T-helper 22 cell (primary cell): Measurements from ENCODE around the gene INPP5A.
"Not testable (repeated sequence)": the region's sequence is repeated elsewhere in the genome, so short reads cannot be mapped to it uniquely, and the experiment has no call there.

Source experiments
- DNase-seq: peaks from one replicate; pipeline ENCODE4 v3.0.0-alpha.2; 2020; ENCODE audit warnings: low read depth

Gene INPP5A

DNA sequence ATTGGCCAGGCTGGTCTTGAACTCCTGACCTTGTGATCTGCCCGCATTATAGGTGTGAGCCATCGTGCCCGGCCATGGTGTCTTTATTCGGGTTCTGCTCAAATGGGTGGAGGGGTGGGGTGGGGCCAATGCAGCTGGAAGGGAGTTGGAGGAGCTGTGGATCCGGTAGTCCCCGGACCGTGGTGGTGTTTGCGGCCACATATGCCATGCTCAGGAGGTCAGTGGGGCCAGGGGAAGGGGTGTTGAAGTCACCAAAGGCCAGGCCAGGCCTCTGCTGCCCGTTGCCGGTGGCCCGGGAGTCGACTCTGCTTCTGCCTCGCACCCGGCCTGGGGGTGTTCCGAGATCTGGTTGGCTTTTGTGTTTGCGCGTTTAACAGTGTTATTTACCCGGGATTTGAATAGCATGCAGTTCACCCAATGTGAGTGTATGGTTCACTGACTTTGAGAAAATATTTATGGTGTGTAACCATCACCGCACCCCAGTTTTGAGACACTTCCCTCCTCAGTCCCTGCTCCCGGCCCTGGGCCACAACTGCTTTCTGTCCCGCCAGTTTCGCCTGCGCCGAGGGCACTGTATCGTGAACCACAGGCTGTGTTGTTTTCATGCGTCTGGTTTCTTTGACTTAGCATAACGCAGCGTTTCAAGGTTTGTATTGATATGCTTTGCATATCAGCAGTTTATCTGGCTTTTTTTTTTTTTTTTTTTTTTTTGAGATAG lies 10.7 kb downstream of the INPP5A start:
- no peak for DNase-seq

DNA sequence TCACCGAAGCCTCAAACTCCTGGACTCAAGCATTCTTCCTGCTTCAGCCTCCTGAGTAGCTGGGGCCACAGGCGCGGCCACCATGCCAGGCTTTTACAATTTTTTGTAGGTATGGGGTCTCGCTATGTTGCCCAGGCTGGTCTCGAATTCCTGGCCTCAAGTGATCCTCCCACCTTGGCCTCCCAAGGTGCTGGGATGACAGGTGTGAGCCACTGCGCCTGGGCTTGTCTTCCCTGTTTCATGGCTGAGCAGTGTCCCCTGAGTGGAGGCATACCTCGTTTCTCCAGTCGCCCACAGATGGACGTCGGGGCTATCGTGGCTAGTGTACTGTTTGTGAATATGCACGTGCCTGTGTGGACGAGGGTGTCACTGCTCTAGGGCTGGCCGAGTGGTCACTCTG lies 11.3 kb downstream of the INPP5A start:
- no peak for DNase-seq

DNA sequence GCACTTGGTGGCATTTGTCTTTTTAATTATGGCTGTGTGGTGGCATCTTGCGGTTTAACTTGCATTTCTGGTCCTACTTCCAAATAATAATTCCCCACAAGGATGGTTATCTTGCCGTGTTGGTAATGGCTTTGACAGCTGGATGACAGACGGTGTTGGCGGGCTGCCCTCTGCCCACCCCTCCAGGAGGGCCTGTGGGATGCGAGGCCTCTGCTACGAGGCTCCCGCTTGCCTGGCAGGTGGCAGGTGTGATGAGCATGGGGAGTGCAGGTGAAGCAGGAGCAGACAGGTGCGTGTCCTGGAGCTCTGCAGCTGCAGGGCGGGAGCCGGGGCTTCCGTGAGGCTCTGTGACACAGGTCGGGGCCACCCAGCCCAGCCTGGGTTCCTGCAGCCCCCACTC lies 11.8 kb downstream of the INPP5A start:
- no peak for DNase-seq

DNA sequence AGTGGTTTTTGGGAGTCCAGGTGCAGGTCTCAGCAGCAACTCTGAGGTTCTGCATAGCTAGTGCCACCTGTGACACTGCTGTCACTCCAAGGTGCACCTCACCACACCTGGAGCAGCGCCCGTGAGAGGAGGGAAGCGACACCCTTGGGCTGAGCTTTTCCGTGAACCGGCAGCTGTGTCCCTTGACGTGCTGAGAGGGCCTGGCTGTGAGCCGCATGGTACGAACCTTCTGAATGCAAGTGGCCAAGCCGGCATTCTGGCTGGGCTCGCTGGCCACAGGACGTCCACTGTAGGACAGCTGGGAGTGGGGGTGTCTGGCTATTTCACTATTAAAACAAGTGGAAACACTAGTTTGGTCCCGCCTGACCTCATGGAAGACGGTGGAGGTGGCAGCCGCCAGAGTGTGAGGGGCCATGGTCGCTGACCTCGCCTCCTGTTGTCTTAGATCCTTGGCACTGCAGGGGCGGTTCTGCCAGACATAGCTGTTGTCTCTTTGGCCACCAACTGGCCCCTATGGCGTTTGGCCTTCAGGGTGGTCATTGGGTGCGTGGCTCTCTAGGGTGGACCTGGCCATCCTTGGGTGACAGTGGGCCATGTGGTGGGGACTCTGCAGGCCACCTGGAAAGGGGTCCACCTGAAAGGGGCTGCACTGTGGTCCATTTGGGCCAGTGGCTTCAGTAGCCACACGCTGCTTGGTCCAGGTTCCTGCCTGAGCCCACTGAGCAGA lies 12.9 kb downstream of the INPP5A start:
- no peak for DNase-seq

DNA sequence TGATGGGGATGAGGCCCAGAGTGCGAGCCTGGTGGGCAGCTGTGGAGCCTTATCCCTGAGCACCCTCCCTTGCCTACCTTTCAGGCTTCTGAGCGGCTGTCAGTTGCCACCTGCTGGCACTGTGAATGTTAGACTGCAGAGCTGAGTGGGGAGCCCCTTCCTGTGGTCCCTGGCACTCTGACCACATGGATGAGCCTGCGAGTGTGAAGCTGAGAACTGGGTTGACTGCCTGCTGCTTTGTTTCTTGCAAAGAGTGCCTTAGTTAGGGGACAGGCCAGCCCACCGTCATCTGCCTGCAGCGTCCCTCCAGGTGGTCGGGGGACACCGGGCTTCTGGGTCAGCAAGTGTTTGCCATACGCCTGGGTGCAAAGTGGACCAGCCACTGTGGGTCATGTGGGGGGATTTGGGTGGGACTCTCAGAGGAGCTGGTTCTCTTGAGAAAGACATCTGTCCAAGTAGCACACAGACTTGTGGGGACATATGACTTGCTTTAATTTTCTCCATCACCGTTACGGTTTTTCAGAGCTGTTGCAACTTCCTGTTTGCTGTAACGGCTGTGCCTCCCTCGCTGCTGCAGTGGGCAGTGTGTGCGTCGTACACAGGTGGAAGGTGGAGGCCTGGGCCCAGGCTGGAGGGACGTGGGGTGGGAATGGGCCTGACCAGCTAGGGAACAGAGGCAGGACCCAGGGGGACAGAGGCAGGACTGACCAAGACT lies 13.7 kb downstream of the INPP5A start:
- DNase-seq = no peak

DNA sequence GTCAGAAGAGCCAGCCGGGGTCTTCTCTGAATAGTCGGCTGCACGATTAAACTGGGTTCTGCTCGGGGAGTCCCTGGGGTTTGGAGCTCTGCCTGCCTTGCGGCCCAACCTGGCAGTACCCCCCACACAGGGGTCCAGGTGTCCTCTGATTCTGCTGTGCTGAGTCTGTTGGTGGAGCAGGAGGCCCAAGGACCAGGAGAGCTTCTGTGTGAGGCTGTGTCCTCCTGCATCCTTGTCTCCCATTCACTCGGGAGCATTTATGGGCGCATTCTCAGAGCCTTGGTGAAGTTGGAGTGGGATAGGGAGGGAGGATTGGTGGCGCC lies 14.2 kb downstream of the INPP5A start:
- DNase-seq = no peak

DNA sequence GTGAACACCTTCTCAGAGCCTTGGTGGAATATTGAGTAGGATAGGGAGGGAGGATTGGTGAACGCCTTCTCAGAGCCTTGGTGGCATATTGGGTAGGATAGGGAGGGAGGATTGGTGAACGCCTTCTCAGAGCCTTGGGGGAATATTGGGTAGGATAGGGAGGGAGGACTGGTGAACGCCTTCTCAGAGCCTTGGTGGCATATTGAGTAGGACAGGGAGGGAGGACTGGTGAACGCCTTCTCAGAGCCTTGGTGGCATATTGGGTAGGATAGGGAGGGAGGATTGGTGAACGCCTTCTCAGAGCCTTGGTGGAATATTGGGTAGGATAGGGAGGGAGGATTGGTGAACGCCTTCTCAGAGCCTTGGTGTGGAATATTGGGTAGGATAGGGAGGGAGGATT lies 15.0 kb downstream of the INPP5A start:
- DNase-seq = not testable (repeated sequence)

DNA sequence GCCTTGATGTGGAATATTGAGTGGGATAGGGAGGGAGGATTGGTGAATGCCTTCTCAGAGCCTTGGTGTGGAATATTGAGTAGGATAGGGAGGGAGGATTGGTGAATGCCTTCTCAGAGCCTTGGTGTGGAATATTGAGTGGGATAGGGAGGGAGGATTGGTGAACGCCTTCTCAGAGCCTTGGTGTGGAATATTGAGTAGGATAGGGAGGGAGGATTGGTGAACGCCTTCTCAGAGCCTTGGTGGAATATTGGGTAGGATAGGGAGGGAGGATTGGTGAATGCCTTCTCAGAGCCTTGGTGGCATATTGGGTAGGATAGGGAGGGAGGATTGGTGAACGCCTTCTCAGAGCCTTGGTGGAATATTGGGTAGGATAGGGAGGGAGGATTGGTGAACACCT lies 16.0 kb downstream of the INPP5A start:
- DNase-seq = not testable (repeated sequence)

DNA sequence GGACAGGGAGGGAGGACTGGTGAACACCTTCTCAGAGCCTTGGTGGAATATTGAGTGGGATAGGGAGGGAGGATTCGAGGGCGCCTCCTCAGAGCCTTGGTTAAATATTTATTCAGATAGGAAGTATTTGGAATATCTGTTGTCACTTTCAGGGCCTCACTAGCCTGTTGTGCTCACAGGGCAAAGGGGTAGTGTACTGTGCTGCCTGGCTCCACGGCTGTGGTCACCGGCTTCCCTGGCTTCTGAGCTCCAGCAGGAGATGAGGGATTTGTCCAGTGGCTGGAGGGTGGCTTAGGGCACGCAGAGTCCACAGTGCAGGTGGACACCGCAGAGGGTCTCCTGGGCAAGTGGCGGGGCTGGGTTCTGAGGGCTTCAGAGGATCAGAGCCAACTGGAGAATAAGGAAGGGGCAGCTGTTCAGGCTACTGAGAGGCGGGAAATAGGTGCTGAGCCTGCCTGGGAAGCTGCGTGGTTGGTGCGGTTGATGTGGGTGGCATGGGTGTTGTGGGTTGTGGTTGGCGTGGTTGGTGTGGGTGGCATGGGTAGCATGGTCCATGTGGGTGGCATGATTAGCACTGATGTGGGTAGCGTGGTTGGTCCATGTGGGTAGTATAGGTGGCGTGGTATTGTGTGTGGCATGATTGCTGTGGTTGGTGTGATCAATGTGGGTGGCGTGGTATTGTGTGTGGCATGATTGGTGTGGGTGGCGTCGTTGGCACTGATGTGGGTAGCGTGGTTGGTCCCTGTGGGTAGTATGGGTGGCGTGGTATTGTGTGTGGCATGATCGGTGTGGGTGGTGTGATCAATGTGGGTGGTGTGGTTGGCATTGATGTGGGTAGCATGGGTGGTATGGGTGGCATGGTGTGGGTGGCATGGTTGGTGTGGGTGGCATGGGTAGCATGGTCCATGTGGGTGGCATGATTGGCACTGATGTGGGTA lies 16.7 kb downstream of the INPP5A start:
- no peak for DNase-seq

DNA sequence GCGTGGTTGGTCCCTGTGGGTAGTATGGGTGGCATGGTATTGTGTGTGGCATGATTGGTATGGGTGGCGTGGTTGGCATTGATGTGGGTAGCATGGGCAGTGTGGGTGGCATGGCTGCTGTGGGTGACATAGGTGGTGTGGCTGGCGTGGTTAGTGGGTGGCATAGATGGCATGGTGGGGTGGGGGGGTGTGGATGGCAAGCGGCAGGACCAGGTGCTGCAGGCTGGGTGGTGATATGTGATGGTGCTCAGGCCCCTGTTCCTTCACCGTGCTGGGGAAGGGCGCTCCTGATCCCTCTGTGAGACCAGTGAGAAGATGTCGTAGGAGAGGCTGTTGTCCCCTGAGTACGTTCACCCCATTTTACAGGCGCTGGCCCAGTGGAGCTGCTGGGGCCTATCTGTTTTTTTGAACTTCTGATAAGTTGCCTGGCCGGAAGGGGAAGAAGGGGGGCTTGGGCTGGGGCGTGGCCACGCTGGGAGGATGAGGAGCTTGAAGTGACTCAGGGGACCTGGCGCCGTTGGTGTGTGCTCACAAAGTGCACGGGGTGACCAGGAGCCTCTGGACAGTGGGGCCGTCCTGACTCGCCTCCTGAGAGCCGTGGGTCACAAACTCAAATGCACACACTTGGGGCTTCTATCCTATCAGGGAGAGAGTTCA lies 17.5 kb downstream of the INPP5A start:
- DNase-seq = no peak

DNA sequence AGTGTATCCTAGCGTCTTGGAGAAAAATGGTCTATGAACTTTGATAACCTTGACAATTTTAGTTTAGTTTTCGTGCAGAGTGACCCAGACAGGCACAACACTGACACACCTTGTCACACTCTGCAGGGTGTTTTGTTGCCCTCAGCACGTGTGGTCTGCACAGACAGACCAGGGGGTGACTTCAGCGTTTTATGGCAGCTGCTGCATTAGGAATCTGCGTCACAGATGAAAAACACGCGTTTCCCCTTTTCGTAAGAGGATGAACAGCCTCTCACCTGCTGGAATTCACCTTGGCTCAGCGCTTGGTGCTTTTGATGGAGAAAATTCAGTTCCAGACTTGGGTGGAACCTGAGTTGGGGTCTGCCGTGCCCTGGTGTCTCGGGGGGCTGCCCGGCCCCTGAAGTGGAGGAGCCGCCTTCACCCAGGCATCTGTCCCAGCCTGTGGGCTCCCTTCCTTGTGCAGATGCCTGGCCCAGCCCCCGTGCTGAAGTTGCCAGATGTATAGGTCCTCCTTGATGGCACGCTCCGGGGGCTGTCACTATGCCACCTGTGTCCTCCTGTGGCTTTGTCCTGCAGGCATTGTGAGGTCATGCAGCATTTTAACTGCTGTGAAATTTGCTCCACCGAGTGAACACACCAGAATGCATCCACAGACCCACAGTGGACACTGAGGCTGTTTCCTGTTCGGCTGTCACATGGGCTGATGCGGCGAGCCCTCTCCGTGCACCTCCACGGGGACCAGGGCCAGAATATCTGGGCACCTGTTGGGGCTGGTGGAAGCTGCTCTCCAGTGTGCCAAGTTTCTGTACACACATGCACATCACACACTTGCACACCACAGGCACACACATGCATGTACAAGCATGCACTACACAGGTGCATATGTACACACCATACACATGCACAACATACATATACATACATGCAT lies 18.3 kb downstream of the INPP5A start:
- DNase-seq = no peak

DNA sequence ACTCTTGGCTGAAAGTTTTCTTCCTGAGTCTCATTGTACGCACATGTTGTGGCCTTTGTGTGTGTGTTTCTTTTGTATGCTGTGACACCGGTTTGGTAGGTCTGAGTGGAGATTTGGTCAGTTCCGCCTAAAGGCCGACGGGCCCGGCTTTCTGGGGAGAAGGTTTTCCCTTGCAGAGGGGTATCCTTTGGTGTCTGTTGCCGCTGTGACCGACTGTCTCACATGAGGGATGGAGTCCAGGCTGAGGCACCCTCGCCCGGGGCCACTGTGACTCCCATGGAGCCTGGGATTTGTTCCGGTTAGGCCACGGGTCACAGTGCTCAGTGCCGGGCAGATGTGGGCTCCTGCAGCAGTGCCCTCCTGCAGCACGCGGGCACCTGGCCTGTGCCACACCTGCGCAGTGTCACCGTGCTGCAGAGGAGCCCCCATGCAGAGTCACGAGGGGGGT lies 19.4 kb downstream of the INPP5A start:
- no peak for DNase-seq

DNA sequence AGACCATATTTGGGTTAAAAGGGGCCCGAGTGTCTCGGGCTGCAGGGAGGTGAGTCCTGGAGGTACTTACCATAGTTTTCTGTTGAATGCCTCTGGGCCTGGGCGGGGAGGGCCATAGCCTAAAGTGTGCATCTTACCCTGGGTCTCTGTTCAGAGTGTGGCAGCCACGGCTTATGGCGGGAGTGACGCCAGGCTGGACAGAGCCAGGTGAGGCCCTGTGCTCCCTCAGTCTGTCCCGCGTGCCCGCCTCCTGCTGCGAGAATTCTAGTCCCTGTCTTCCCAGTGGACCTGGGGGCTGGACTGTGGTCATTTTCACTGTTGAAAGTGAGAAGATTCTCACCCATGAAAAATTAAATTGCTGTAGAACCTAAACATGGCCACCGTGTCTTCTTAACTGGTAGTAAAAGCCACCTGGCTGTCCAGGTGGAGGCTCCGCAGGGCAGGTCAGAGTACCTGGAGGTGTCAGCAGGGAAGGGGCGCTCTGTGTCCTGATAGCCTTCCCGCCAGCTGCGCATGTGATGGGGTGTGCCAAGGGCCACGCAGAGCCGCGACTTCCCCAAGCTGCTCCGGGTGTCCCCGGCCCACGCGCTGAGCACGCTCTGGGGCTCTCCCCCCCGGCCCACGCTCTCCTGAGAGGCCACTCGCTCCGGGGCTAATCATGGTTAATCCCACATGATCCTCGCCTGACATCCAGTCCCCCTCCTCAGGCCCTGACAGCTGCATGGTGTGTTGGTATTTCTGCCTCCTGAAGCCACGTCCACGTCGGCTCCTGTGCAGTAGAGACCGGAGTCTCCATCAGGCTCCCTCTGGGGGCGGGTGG lies 20.3 kb downstream of the INPP5A start:
- no peak for DNase-seq

DNA sequence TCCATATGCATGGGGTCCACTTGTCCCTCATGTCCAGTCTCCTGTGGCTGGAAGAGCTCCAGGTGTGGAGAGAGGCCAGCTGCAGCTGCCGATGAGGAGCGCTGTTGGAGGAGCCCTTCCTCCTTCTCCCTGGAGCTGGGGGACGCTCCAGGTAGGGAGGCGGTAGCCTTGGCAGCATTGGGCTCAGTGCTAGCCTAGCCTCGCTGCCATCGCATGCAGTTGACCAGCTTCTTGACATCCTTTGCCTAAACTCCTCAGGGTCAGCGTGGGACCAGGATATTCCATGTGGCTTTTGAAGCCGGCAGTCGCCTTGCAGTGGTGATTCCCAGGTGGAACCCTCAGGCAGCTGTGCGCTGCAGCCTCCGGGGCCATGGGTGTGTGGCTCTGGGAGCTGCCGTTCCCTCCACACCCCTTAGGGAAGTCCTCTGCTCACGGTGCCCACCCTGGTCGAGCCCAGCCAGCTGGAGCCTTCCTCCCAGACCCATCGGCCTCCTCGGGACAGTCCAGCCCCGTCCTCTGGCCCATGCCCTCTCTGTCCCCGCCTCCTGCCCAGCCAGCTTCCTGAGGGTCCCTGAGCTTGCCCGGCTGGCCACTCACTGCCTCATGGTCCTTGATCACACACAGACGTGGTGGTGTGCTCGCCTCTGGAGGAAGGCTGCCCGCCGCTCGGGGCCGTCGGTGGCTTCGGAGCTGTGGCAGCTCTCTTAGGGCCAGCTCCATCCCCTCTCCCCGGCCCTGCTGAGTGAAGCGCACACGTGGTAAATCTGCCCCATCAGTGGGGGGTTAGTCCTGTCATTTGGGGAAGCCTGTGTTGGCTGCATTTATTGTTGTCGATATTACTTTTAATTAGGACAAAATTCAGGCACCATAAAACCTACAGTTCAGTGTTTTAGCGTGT lies 21.2 kb downstream of the INPP5A start:
- DNase-seq = no peak

DNA sequence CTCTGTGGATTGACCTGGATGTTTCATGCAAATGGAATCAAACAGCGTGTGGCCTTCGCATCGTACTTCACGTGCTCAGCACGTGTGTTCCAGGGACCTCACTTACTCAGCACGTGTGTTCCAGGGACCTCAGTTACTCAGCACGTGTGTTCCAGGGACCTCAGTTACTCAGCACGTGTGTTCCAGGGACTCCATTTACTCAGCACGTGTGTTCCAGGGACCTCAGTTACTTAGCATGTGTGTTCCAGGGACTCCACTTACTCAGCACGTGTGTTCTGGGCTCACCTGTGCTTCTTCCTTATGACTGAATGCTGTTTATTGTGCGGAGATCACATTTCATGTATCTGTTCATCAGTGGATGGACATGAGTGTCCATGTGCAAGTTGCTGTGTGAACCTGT lies 22.0 kb downstream of the INPP5A start:
- no peak for DNase-seq

DNA sequence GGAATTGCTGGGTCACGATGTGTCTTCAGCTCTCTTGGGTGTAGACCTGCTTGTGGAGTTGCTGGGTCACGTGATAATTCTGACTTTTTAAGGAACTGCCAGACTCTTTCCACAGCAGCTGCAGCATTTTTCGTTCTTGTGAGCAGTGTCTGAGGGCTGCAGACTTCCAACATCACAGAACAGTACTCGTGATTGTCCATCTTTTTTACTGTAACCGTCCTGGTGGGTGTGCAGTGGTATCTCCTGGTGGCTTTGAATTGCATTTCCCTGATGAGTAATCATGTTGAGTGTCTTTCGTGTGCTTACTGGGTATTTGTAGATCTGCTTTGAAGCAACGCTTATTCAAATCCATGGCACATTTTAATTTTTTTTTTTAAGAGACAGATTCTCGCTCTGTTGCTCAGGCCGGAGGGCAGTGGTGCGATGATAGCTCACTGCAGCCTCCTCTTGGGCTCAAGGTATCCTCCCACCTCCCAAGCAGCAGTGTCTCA lies 22.7 kb downstream of the INPP5A start:
- DNase-seq = no peak

DNA sequence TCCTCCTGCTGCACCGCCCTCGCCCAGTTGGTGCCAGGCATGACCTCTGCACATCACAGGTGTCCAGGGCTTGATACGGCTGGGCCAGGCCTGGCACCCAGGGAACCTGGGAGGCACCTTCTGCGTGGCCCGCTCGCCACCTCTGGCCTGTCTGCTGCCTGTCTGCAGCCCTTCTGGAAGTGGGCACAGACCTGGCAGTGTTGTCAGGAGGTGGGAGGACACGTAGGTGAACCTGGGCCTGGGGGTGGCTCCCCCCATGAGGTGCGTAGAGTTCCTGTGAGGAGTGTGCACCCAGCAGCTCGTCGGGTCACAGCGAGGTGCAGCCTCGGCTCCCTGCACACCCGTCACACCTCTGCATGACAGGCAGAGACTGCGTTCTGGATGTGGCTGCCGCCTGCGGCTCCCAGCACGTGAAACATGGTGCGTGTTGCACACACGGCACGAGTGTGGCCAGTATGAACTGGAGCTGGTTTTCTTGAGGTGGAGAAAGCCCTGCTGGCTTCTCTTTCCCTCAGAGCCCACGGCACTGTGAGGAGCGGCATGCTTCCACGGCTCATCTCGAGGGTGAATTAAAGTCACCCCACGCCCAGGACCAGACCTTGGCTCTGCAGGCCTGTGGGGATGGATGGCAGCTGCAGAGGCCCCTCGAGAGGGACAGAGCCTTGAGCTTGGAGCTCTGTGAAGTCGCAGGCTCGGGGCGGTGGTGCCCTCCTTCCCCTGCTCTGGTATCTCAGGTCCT lies 24.8 kb downstream of the INPP5A start:
- no peak for DNase-seq
